Measurements from ENCODE around the gene LRP4. TPM values are rescaled to one million over a fixed set of nuclear protein-coding genes. Genes with fewer than 3 reads are reported as not detected.

The LRP4 gene
- total and polyA plus RNA-seq, 2 donors (not counting 3 experiments of a cell fraction or from before 2014, with no cell fraction given): 0.86 to 2.0 TPM

DNA sequence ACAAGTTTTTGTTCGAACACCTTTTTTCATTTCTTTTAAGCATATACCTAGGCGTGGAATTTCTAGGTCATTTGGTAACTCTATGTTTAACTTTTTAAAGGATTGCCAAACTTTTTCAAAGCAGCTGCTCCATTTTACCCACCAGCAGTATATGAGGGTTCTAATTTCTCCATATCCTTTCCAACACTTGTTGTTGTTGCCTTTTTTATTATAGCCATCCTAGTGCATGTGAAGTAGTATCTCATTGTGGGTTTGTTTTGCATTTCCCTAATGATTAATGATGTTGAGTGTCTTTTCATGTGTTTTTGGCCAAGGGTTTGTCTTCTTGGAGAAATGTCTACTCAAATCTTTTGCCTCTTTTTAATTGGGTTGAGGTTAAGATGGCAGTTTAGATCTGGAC lies 42.7 kb upstream of the LRP4 start:
- H3K9me3 ChIP-seq (replicated peaks; ENCODE audit: control insufficient read depth, insufficient read depth, low read length): no peaks in the 10 kb centered on the region
- intact Hi-C loops (cut with micrococcal nuclease): no loop called here
- H3K79me2 ChIP-seq (ENCODE audit: control insufficient read depth, insufficient read depth, low read length): no peaks in the 10 kb centered on the region
- no peaks in the 10 kb centered on the region for H3K27me3 ChIP-seq (ENCODE audit: control insufficient read depth in 2 of 2, insufficient read depth in 2 of 2, low read length in 2 of 2)
- TF ChIP-seq, protein P1, sequence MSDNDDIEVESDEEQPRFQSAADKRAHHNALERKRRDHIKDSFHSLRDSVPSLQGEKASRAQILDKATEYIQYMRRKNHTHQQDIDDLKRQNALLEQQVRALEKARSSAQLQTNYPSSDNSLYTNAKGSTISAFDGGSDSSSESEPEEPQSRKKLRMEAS (IDR thresholded peaks at IDR 0.05; ENCODE audit: insufficient read depth, insufficient read length): no peak
- TF ChIP-seq MYC (IDR thresholded peaks at IDR 0.05; ENCODE audit: low read depth, low read length) (no peak), GATA2 (IDR thresholded peaks at IDR 0.05; ENCODE audit: insufficient read depth, insufficient read length, low read depth, low read length) (no peak), EZH2 (IDR thresholded peaks at IDR 0.05; ENCODE audit: borderline replicate concordance, low read depth, low read length, severe bottlenecking) (no peak), POLR2A (IDR thresholded peaks at IDR 0.05; ENCODE audit: low read depth, low read length) (no peak), FOS (IDR thresholded peaks at IDR 0.05; ENCODE audit: borderline replicate concordance, insufficient read depth, low read length) (no peak), JUN (IDR thresholded peaks at IDR 0.05; ENCODE audit: borderline replicate concordance, insufficient read depth, insufficient read length, low read depth) (no peak), POLR2AphosphoS5 (IDR thresholded peaks at IDR 0.05; ENCODE audit: insufficient read depth, low read depth, low read length) (no peak)
- TF ChIP-seq, protein P2, sequence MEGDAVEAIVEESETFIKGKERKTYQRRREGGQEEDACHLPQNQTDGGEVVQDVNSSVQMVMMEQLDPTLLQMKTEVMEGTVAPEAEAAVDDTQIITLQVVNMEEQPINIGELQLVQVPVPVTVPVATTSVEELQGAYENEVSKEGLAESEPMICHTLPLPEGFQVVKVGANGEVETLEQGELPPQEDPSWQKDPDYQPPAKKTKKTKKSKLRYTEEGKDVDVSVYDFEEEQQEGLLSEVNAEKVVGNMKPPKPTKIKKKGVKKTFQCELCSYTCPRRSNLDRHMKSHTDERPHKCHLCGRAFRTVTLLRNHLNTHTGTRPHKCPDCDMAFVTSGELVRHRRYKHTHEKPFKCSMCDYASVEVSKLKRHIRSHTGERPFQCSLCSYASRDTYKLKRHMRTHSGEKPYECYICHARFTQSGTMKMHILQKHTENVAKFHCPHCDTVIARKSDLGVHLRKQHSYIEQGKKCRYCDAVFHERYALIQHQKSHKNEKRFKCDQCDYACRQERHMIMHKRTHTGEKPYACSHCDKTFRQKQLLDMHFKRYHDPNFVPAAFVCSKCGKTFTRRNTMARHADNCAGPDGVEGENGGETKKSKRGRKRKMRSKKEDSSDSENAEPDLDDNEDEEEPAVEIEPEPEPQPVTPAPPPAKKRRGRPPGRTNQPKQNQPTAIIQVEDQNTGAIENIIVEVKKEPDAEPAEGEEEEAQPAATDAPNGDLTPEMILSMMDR (IDR thresholded peaks at IDR 0.05; ENCODE audit: extremely low read depth in 1 of 2, insufficient read depth in 1 of 2, low read depth in 1 of 2, low read length in 2 of 2): no peak
- FAIRE-seq: no peak
- no peak overlapping the region for H3K27ac ChIP-seq (ENCODE audit: insufficient read depth, low read depth, low read length)
- no peaks in the 10 kb centered on the region for H4K20me1 ChIP-seq (replicated peaks; ENCODE audit: control insufficient read depth, extremely low read depth, insufficient read depth, low read length)
- no TSS peak for BruUV-seq (replicated peaks)
- no peak overlapping the region for H2AFZ ChIP-seq (ENCODE audit: low read depth, low read length)
- no peaks in the 10 kb centered on the region for H3K9me1 ChIP-seq (replicated peaks; ENCODE audit: control insufficient read depth, extremely low read depth, insufficient read depth, low read length)
- H3K36me3 ChIP-seq (ENCODE audit: control insufficient read depth in 2 of 2, extremely low read depth in 1 of 2, insufficient read depth in 2 of 2, low read length in 2 of 2): no peaks in the 10 kb centered on the region
- no peaks in the 10 kb centered on the region for H3K4me1 ChIP-seq (ENCODE audit: control insufficient read depth, extremely low read depth, insufficient read depth, low read length)
- dilution Hi-C loops (cut with MboI; ENCODE audit: extremely low pct_ligation_motif_present, low sequenced_read_pairs): no loop called here
- ChIA-PET POLR2A (no interaction called here), CTCF (no interaction called here)
- DNase-seq (ENCODE audit: low read depth, low spot score): no peak
- H3K4me3 ChIP-seq (replicated peaks in 1 of 3; ENCODE audit: insufficient read depth in 1 of 3, low read depth in 1 of 3, low read length in 3 of 3): no peak overlapping the region
- H3K4me2 ChIP-seq (ENCODE audit: insufficient read depth, low read length): no peak overlapping the region
- H3K9ac ChIP-seq (replicated peaks; ENCODE audit: extremely low read depth, insufficient read depth, low read length): no peak overlapping the region
